HepG2 (cell line): ENCODE measurements around the gene KLB. TPM values are rescaled to one million over a fixed set of nuclear protein-coding genes. Genes with fewer than 3 reads are reported as not detected.

Source experiments
- AGO2 ChIP-seq: fragments of 200-400 bp; formaldehyde crosslinking; optimal IDR thresholded peaks from 2 replicates; pipeline ENCODE3; 2017; ENCODE audit warnings: mild to moderate bottlenecking, low read depth, low read length, moderate library complexity
- CENPX ChIP-seq: sonication (generic); formaldehyde crosslinking; IDR thresholded peaks from 2 replicates; pipeline ENCODE4 v1.9.0; 2021; ENCODE audit warnings: mild to moderate bottlenecking, missing genetic modification reagents, moderate library complexity
- ELF4 ChIP-seq: sonication (generic); formaldehyde crosslinking; IDR thresholded peaks from 2 replicates; pipeline ENCODE4 v1.5.0; 2020; ENCODE audit warnings: missing genetic modification reagents, mild to moderate bottlenecking, moderate library complexity, borderline replicate concordance
- GABPA ChIP-seq, 2 experiments: IDR thresholded peaks; 2 replicates each; pipeline ENCODE4 v1.6.1; 2011 to 2016; ENCODE audit warnings: low read depth in 2 of 2, low read length in 1 of 2, missing biosample characterization in 1 of 2, missing genetic modification characterization in 1 of 2
- KAT8 ChIP-seq: IDR thresholded peaks from 2 replicates; pipeline ENCODE4 v1.6.1; 2016; ENCODE audit warnings: missing genetic modification reagents, missing compliant biosample characterization
- SRSF4 ChIP-seq: fragments of 200-400 bp; formaldehyde crosslinking; IDR thresholded peaks from one replicate; pipeline ENCODE4 v1.6.1; 2018; ENCODE audit warnings: mild to moderate bottlenecking, low read depth, low read length, moderate library complexity; ENCODE audit not compliant: poor library complexity, severe bottlenecking
- TOE1 ChIP-seq: sonication (generic); formaldehyde crosslinking; IDR thresholded peaks from 2 replicates; pipeline ENCODE4 v1.4.0; 2020; ENCODE audit warnings: mild to moderate bottlenecking, missing genetic modification reagents
- ZNF816 ChIP-seq: sonication (generic); formaldehyde crosslinking; IDR thresholded peaks from 2 replicates; pipeline ENCODE4 v1.8.0; 2022; ENCODE audit warnings: missing genetic modification reagents, mild to moderate bottlenecking, borderline replicate concordance
- polyA plus RNA-seq, 8 experiments: library from polyadenylated mRNA; depleted of rRNA in 3 of 8; stranded (reverse) in 7 of 8; unstranded in 1 of 8; fragments of >200 nt; fragmentation: Illumina TruSeq in 4 of 8; extraction: Trizol in 4 of 8; gene quantifications; 2 replicates each; pipeline versions ENCODE4 v1.2.1 to v1.2.3, GENCODE V29; 2011 to 2016; ENCODE audit warnings: low read depth in 4 of 8, missing spikeins in 1 of 8, mixed read lengths in 1 of 8; ENCODE audit not compliant: insufficient read depth in 1 of 8
- total RNA-seq, 5 experiments: library from RNA; depleted of rRNA; stranded (reverse); fragments of >200 nt; fragmentation: Illumina TruSeq; extraction: Trizol; gene quantifications; 2 replicates each; pipeline ENCODE4 v1.2.3, GENCODE V29; 2016; ENCODE audit warnings: low read depth in 1 of 5
- TF ChIP-seq, protein P1 (sequence below): sonication (generic); formaldehyde crosslinking; IDR thresholded peaks from 2 replicates; pipeline ENCODE4 v1.4.0; 2020; ENCODE audit warnings: missing genetic modification reagents, mild to moderate bottlenecking, borderline replicate concordance
- TF ChIP-seq, protein P2 (sequence below): sonication (generic); formaldehyde crosslinking; IDR thresholded peaks from 2 replicates; pipeline ENCODE4 v1.4.0; 2020; ENCODE audit warnings: mild to moderate bottlenecking, missing genetic modification reagents
- TF ChIP-seq, protein P3 (sequence below): sonication (generic); formaldehyde crosslinking; IDR thresholded peaks from 2 replicates; pipeline ENCODE4 v1.8.1; 2023; ENCODE audit warnings: mild to moderate bottlenecking, moderate library complexity, missing genetic modification reagents
- TF ChIP-seq, protein P4 (sequence below): sonication (generic); formaldehyde crosslinking; conservative IDR thresholded peaks from 2 replicates; pipeline ENCODE4 v1.4.0; 2020; ENCODE audit warnings: missing genetic modification reagents
- TF ChIP-seq, protein P5 (sequence below): sonication (generic); formaldehyde crosslinking; IDR thresholded peaks from 2 replicates; pipeline ENCODE4 v1.4.0; 2020; ENCODE audit warnings: missing genetic modification reagents
- TF ChIP-seq, protein P6 (sequence below): sonication (generic); formaldehyde crosslinking; IDR thresholded peaks from 2 replicates; pipeline ENCODE4 v1.4.0; 2020; ENCODE audit warnings: missing genetic modification reagents

KLB gene
- total and polyA plus RNA-seq, 2 of the 13 experiments (the other 11 are each of a cell fraction or from before 2014, with no cell fraction given), result 25.3 to 82.0 TPM

DNA sequence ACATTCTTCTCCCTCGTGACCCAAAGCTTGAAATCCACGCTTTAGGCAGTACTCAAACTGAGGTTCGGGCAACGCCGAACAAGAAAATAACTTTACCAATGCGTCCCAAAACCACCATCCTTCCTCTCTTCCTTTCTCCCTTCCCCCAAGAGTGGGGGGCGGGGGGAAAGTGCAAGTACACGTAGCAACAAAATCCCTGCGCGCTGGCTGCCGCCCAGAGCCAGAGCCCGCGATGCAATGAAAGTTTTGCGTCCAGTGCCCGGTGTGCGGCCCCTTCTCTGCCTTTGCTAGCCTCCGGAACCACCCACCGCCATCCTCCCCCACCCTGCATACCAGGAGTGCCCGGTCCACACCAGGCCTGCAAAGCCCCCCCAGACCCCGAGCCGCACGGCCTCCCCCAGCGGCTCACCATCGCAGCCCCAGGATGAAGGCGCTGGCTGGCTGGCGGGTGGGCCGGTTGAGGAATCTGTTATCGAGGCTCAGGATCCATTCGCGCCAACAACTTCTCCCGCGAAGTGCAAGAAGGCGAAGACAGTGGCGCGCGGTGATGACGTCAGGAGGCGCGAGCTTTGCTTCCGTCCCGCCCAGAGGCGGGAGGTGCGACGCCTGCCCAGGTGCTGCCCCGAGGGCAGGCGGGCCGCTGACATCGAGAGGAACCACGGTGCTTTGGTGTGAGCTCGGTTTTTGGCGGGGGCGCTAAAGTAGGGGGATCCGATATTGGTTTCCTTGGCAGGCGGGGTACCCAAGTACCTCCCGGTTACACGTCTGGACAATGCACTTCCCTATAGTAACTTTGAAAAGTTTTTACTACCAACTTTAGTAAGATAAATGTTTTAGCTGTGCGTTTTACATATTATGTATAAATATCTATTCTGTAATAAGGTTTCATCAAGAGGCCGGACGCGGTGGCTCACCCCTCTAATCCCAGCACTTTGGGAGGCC lies 40.6 kb upstream of the KLB start, which contains the start of gene RFC1 (continued):
- TF ChIP-seq, protein P1, sequence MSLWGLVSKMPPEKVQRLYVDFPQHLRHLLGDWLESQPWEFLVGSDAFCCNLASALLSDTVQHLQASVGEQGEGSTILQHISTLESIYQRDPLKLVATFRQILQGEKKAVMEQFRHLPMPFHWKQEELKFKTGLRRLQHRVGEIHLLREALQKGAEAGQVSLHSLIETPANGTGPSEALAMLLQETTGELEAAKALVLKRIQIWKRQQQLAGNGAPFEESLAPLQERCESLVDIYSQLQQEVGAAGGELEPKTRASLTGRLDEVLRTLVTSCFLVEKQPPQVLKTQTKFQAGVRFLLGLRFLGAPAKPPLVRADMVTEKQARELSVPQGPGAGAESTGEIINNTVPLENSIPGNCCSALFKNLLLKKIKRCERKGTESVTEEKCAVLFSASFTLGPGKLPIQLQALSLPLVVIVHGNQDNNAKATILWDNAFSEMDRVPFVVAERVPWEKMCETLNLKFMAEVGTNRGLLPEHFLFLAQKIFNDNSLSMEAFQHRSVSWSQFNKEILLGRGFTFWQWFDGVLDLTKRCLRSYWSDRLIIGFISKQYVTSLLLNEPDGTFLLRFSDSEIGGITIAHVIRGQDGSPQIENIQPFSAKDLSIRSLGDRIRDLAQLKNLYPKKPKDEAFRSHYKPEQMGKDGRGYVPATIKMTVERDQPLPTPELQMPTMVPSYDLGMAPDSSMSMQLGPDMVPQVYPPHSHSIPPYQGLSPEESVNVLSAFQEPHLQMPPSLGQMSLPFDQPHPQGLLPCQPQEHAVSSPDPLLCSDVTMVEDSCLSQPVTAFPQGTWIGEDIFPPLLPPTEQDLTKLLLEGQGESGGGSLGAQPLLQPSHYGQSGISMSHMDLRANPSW (CRISPR knock-in tag), result no peak
- no peak; the same call in 1 of the 2 replicates for TF ChIP-seq TOE1
- TF ChIP-seq ELF4, result peak; percentile 60; the same call in 1 of the 2 replicates
- TF ChIP-seq, protein P2, sequence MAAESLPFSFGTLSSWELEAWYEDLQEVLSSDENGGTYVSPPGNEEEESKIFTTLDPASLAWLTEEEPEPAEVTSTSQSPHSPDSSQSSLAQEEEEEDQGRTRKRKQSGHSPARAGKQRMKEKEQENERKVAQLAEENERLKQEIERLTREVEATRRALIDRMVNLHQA, result 0 out of 2 replicates have a peak, but pooled peaks have one; percentile 56
- TF ChIP-seq CENPX (CRISPR knock-in tag), result no peak
- peak; percentile 95 for TF ChIP-seq KAT8 (CRISPR knock-in tag)
- peak; percentile 55; the same call in 1 of the 2 replicates for TF ChIP-seq ZNF816 (CRISPR knock-in tag)
- TF ChIP-seq SRSF4, result no peak
- no peak for TF ChIP-seq AGO2
- TF ChIP-seq, protein P3, sequence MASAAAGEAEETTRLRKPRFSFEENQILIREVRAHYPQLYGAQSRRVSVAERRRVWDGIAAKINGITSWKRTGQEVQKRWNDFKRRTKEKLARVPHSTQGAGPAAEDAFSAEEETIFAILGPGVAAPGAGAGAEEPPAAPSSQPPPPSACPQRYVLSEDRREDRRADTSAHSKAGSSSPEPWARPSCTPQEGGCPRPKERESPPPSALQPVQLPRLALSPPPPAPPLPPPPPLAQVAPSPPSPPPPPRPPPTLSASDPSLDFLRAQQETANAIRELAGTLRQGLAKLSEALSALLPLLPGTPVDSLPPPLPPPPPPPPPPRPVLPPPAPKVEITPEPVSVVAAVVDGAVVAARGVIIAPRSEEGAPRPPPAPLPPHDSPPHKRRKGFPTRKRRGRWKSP (CRISPR knock-in tag), result peak; percentile 92
- no peak; the same call in 1 of the 2 replicates for TF ChIP-seq GABPA (IDR thresholded peaks at IDR 0.05; ENCODE audit: low read depth, low read length)
- TF ChIP-seq GABPA (CRISPR knock-in tag; IDR thresholded peaks at IDR 0.05; ENCODE audit: low read depth), result peak; percentile 83
- TF ChIP-seq, protein P4, sequence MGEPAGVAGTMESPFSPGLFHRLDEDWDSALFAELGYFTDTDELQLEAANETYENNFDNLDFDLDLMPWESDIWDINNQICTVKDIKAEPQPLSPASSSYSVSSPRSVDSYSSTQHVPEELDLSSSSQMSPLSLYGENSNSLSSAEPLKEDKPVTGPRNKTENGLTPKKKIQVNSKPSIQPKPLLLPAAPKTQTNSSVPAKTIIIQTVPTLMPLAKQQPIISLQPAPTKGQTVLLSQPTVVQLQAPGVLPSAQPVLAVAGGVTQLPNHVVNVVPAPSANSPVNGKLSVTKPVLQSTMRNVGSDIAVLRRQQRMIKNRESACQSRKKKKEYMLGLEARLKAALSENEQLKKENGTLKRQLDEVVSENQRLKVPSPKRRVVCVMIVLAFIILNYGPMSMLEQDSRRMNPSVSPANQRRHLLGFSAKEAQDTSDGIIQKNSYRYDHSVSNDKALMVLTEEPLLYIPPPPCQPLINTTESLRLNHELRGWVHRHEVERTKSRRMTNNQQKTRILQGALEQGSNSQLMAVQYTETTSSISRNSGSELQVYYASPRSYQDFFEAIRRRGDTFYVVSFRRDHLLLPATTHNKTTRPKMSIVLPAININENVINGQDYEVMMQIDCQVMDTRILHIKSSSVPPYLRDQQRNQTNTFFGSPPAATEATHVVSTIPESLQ (CRISPR knock-in tag), result no peak
- TF ChIP-seq, protein P5, sequence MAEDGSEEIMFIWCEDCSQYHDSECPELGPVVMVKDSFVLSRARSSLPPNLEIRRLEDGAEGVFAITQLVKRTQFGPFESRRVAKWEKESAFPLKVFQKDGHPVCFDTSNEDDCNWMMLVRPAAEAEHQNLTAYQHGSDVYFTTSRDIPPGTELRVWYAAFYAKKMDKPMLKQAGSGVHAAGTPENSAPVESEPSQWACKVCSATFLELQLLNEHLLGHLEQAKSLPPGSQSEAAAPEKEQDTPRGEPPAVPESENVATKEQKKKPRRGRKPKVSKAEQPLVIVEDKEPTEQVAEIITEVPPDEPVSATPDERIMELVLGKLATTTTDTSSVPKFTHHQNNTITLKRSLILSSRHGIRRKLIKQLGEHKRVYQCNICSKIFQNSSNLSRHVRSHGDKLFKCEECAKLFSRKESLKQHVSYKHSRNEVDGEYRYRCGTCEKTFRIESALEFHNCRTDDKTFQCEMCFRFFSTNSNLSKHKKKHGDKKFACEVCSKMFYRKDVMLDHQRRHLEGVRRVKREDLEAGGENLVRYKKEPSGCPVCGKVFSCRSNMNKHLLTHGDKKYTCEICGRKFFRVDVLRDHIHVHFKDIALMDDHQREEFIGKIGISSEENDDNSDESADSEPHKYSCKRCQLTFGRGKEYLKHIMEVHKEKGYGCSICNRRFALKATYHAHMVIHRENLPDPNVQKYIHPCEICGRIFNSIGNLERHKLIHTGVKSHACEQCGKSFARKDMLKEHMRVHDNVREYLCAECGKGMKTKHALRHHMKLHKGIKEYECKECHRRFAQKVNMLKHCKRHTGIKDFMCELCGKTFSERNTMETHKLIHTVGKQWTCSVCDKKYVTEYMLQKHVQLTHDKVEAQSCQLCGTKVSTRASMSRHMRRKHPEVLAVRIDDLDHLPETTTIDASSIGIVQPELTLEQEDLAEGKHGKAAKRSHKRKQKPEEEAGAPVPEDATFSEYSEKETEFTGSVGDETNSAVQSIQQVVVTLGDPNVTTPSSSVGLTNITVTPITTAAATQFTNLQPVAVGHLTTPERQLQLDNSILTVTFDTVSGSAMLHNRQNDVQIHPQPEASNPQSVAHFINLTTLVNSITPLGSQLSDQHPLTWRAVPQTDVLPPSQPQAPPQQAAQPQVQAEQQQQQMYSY, result peak; percentile 72
- TF ChIP-seq, protein P6, sequence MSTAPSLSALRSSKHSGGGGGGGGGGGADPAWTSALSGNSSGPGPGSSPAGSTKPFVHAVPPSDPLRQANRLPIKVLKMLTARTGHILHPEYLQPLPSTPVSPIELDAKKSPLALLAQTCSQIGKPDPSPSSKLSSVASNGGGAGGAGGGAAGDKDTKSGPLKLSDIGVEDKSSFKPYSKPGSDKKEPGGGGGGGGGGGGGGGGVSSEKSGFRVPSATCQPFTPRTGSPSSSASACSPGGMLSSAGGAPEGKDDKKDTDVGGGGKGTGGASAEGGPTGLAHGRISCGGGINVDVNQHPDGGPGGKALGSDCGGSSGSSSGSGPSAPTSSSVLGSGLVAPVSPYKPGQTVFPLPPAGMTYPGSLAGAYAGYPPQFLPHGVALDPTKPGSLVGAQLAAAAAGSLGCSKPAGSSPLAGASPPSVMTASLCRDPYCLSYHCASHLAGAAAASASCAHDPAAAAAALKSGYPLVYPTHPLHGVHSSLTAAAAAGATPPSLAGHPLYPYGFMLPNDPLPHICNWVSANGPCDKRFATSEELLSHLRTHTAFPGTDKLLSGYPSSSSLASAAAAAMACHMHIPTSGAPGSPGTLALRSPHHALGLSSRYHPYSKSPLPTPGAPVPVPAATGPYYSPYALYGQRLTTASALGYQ (CRISPR knock-in tag), result peak; percentile 50
